Hematopoietic multipotent progenitor cell treated with erythropoietin and hydrocortisone succinate and interleukin-3 and kit ligand, for 8 days (in vitro differentiated cells): ENCODE results near the gene SLC6A4.
"Not testable (repeated sequence)": the region's sequence is repeated elsewhere in the genome, so short reads cannot be mapped to it uniquely, and the experiment has no call there.

ENCODE experiments used
- DNase-seq: peaks from one replicate; pipeline ENCODE4 v3.0.0-alpha.2; 2015

The SLC6A4 gene

DNA sequence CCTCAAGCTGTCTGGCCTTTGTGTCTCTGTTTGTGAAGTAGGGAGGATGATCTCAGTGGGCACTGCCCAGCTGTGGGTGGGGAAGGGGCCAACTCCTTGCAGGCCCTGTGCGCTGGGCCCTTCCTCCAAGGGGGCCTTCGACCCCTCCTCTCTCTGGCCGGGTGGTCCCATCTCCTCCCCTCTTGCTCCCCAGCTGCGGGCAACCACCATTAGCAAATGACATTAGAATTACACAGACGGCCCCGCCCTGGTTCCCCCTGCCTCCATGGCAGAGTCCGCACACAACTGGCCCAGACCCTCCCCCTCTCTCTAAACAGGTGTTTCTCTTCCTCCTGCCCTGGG lies 2.5 kb upstream of the SLC6A4 start:
- DNase-seq = no peak

DNA sequence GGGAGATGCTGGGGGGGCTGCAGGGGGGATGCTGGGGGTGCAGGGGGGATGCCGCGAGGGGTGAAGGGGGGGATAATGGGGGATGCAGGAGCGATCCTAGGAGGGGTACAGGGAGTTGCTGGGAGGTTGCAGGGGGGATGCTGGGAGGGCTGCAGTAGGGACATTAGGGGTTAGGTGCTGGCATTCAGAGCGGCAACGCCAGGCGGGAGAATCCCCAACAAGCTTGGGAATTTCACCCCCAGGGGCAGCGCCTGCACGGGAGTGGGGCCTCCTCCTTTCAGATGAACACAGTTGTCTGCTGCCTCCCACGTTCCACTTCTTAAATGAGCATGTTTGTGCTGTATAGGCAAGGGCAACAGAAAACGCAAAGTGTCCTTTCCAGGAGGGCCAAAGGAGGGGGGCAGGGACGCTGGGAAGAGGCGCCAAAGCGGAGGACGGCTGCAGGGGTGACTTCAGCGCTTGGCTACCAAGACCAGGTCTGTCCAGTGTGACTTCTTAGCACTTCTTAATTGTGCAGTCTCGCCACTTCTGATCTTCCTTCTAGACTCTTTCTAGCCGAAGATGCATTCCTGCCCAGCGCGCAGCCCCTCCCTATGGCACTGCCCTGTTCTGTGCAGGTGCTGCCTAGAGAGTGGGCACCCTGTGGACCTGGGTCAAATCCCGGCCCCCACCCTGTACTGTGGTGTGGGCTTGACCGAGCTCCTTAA lies 2.0 kb upstream of the SLC6A4 start:
- DNase-seq = no peak

DNA sequence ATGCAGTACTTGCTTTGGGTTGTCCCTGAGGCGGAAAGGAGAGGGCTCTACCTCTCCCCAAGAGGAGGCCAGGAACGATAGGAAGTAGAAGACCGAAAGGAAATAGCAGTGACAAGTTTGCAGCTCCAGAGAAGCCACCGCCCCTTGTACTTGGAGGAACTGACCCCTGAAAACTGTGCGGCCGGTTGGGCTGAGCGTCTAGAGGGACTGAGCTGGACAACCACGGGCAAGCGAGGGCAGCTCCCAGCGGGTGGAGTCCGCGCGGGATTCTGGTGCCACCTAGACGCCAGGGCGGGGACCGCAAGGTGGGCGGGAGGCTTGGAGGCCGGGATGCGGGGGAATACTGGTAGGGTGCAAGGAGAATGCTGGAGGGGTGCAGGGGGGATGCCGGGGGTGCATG lies 1.3 kb upstream of the SLC6A4 start:
- peak; percentile 28 for DNase-seq

DNA sequence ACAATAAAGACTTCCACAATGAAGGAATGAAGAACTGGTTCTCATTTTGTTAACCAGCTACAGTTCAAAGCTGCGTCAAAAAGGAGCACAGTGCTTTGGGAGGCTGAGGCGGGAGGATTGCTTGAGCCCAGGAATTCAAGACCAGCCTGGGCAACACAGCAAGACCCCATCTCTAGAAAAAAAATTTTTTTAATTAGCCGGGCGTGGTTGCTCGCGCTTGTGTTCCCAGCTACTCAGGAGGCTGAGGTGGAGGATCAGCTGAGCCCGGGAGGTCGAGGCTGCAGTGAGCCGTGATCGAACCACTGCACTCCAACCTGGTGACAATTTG lies 764 bp upstream of the SLC6A4 start:
- DNase-seq = peak; percentile 8

DNA sequence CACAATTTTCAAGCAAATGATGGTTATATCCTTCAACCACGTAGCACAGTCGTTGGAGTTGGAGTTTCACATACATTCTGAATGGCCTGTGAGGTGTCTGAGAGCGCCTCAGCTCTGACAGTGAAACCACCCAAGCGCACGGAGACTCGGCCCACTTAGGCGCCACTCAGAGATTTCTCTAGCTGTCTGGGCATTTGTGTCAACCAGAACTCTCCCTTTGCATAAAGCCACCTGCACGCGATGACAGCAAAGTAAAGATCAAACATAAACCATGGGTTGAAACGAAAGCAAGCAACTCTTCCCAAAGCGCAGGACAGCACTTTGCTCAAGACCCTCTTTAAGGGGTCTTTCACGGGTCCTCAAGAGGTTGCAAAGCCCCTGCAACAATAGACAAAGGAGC lies 533 bp downstream of the SLC6A4 start:
- DNase-seq = no peak

DNA sequence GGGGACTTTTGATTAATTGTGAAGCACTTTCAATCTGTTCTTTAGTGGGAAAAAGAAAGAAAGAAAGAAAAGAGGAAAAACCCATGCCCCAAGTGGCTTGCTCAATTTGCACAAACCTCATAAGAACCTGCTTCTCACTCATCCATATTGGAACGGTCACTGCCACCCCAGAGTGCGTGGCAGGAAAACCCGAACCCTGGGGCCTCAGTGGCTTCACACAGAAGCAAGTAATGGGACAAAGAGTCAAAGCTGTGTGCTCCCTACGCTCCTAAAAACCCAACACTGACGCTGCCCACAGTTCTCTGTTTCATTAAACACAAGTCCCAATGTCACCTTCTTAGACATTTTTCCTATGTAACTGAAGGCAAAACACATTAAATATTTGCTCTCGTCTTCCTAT lies 1.2 kb downstream of the SLC6A4 start:
- DNase-seq = no peak

DNA sequence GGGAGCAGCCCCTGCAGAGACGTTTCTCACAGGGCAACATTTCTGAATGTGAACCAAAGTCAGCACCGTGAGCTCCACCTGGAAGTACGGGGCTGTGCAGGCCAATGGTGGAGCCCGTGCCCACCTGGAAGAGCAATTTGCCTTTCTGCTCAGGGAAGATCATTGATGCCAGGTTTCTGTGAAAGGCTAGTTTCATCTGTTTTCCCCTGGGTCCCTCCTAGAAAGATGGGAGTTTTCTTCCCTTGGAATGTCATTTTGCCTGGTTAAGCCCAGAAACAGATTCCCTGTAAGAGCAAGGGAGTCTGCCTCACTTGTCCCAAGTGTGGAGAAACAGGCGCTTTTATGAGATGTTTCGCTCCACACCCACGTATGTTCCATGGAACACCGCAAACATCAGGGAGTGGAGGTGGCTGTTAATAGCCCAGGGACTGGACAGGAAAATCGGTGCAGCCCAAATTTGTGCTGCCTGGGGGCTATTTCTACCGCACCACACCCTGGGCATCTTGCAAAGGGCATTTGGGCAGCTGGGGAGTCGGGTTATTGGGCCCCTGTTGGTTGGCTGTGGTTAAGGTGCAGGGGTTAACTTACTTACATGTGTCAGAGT lies 2.6 kb downstream of the SLC6A4 start:
- DNase-seq = no peak

DNA sequence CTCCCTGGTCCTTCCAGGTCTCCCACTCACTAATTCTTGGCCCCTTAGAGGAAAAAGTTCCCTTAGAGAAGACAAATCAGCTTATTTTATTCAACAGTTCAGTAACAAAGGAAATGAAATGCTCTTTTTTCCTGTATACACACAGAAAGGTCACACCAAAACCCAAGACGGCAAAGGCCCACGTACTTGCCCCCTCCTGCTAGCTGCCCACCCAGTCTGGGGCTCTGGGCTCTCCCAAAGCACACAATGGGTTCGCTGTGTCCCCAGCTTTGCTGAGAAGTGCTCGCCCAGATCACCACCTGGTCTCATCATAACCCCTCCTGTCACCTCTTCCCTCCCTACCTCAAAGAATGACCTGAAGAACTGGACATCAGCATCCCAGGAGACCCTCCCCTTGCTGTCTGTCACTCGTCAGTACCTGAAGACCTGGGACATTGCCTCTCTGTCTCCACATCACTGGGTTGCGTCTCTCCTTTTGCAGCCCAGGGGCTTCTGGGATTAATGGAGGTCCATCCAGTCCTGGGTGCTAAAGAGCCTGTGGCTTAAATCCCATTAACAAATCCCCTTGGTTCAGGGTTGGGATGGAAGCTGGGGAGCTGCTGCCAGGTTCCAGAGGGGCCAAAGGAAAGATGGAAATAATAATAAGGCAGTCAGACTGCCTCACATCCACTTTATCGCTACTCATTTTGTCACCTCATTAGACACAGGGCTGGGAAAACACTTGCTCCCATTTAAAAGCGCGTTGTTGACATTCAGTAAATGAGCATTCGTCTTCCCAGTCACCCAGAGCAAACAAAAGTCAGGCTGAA lies 3.3 kb downstream of the SLC6A4 start:
- no peak for DNase-seq

DNA sequence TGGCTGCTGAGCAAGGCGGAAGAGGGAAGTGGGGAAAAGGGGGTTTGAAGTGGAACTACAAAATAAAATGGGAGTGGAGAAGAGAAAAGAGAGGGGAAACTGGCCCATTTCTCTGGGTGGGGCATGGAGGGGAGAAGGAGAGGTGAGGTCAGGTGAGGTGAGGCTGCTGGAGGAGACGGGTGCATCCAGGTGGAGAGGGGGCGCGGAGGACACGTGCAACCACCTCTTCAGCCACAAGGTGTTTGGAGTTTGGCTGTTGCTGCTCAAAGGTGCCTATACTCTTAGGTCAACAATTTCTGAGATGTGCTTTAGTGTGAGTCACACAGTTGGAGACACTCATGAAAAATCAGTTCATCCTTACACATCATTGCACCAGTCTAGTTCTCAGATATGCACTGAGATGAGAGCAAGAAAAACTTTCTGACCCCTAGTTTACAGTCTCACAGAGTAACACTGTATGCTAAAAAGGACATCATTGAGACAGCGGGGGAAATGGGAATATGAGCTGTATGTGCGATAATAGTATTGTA lies 4.8 kb downstream of the SLC6A4 start:
- no peak for DNase-seq

DNA sequence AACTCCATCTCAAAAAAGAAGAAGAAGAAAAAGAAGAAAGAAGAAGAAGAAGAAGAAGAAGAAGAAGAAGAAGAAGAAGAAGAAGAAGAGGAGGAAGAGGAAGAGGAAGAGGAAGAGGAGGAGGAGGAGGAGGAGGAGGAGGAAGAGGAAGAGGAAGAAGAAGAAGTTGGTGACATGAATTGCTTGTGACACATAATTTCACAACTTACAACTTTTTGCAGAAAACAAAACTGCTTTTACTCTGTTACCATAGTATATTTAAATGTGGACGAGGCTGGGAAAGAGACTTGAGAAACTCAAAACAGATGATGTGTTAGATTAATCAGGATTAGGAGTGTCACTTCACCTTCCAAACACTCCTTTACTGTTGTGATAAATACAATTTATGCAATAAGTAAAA lies 5.5 kb downstream of the SLC6A4 start:
- DNase-seq = not testable (repeated sequence)

DNA sequence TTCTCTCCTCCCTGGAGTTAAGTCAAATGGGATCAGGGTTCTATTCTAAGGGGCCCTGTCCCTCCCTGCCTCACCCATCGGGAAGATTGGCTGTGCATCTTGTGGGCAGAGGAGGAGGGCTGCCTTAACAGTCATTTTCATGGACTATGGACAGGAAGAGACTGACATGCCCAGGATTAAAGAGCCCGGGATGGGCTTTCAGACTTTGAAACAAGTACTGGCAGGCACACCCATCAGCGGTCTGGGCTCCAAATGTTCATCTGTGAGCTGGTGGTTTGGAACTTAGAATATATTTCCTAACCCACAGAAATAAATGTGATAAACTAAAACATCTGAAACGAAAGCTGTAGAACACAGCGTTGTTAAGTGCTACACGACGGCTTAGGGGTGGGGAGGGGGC lies 6.5 kb downstream of the SLC6A4 start:
- DNase-seq = no peak

DNA sequence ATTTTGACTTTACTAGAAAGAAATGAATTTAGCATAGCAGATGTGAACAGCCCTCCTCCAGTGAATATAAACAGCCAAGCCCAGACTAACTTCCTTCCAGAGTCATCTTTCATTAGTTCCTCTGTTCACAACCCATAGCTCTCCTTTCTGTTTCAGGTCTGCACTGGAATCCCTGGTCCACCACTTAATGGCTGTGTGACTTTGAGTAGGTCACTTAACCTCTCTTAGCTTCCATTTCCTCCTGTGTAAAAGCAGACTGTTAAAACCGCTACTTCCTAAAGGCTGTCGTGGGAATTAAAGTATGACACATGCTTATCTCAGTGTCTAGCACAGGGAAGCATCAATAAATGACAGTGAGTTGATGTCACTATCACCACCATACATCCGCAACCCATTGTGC lies 7.5 kb downstream of the SLC6A4 start:
- DNase-seq = no peak

DNA sequence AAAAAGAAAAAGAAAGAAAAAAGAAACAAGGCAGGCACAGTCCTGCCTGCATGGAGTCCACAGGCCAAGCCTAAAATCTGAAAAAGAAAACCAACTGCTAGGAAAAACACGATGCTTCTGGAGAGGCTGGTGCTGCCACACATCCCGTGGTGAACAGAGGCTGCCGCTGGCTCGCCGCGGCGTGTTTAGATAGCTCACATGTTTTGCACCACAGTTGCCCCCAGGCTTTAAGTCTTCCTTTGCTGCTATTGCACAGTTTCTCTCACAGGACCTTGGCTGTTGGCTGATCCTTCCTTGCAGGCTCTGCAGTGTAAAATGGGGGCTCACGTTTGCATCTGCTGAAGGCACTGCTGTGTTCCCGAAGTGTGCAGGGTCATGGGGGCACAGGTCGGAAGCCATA lies 8.6 kb downstream of the SLC6A4 start:
- no peak for DNase-seq

DNA sequence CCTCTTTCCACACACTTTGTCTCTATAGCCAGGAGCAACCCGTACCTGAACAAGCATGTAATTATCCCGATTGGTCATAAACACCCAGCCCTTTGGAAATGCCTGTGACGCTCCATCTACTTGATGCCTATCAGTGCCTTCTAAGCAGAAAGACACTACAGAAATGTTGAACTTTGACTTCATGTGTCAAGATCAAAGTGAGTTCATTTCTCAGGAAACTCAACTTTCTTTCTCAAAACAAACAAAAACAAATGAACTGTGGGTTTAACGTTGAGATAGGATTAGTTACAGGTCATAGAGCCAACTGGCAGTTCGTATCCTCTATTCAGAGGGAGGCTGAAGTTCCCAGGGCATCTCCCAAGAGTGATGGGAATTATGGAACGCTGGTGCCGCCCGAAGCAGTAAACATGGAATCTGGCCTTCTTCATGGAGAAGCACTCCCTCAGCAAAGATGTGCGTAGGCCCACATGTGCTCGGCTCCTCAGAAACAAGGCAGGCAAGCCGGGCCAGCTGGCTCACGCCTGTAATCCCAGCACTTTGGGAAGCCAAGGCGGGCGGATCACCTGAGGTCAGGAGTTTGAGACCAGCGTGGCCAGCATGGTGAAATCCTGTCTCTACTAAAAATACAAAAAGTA lies 9.5 kb downstream of the SLC6A4 start:
- no peak for DNase-seq

DNA sequence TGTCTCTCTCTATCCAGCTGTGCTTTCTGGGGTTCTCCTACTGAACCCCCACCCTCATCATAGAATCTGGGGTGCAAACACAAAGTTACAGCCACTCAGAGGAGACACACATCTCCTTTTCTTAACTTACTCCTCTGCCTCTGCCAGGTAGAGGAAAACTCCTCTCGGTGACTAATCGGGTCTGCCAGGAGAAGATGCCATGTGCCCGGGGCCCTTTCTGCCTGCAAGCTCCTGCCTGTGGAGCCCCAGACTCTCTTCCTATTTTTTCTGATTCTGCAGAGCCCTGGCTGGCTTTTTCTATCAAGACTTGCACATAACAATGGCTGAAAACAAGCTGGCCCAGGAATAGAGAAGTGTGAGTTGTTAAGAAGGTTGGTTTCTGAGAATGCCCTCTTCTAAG lies 10.4 kb downstream of the SLC6A4 start:
- DNase-seq = no peak

DNA sequence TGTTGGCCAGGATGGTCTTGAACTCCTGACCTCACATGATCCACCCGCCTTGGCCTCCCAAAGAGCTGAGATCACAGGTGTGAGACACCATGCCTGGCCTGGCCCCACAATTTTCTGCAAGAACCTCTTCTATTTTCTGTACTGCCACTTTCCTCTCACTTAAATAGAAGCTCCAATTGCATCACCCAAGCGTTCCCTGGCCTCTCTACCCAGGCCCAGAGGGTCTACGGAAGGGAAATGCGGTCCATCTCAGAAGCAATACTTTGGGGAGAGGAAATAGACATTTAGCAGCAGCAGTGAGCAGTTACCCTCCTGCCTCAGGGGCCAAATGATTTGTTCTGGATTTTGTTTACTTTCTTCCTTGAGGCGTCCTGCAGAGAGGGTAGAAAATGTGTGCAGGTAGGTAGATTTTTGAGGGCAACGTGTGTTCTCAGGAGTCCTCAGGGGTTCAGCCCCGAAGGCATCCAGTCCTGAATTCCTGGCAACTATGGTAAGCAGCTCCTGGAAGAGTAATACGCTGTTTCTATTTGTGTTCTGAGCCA lies 11.0 kb downstream of the SLC6A4 start:
- no peak for DNase-seq

DNA sequence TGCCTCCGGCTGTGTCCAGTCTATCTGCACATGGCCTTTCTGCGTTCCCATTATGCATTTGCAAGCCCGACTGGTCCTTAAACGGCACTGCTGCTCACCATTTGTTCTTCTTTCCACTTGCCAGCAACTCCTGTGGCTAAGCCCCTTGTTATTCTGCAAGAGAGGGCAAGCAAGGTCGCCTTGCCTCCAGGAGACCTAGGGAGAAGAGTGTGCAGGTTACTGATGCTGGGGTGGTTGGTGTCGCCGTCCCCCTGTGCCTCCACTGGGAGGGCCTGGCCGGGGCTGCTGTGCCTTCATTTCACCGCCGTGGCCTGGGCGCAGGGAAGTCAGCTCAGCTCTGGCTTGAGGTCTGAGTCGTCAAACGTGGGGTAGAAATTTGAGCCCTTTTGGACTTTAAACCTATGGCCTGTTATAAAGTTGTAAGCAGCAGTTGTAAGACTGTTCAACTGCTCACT lies 12.7 kb downstream of the SLC6A4 start:
- DNase-seq = no peak

DNA sequence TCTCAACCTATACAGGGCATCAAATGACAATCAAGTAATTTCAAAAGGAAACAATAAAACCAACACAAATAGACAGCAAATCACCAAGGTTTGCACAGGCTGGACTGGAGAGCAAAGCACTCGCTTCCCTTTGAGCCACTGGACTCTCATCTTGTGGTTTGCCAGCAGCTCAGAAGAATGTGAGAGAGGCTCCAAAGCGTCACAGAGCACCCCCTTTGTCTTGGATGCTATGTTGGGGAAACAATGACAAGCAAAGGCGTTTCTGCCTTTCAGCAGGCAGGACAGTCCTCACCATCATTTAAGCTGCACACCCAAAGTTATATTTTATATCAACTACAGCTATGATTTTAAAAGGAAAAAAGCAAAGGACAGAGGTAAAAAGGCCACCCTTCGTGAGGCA lies 13.2 kb downstream of the SLC6A4 start:
- DNase-seq = no peak

DNA sequence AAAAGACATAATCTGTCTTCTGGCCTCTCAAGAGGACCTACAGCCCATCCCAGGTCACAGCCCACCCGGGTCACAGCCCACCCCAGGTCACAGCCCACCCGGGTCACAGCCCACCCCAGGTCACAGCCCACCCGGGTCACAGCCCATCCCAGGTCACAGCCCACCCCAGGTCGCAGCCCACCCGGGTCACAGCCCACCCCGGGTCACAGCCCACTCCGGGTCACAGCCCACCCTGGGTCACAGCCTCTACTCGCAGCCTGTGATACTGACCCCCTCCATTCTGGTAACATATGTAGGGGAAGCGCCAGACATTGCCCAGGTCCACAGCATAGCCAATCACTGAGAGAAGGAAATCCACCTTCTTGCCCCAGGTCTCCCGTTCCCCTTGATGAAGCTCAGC lies 14.2 kb downstream of the SLC6A4 start:
- no peak for DNase-seq

DNA sequence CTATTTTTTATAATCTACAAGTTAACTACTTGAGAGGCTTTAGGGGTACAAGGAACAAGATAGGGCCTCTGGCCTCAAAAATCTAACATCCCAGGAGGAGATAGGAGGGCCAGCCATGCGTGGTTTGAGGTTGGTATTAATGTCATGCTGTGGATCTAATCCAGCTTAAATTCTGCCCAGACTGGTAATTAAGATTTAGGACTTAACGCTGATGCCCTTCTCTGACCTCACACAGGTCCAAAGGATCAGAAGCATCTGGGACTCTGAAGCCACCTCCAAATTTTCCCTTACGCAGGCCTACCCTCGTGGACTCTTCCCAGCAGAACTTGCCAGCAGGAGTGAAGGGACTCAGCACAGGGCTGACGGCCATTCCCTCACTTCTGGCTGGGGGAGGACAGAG lies 15.1 kb downstream of the SLC6A4 start:
- no peak for DNase-seq

DNA sequence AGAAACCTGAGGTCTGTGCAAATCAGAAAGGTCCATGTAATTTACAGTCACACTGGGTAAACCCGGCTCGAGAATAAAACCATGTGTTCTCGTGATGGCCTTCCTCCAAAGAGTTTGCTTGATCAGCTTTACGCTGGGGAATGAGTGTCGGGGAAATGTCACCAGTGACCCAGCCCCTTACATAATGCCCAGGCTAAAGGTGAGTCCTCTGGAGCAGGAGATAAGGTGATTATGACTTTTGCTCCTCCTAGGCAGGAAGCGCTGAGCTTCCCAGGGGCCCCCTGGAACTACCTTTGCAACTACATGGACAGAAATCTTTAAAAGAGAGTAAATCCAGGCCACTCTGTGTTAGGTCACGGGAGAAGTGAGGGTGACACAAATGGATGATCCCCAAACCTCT lies 15.7 kb downstream of the SLC6A4 start:
- DNase-seq = no peak

DNA sequence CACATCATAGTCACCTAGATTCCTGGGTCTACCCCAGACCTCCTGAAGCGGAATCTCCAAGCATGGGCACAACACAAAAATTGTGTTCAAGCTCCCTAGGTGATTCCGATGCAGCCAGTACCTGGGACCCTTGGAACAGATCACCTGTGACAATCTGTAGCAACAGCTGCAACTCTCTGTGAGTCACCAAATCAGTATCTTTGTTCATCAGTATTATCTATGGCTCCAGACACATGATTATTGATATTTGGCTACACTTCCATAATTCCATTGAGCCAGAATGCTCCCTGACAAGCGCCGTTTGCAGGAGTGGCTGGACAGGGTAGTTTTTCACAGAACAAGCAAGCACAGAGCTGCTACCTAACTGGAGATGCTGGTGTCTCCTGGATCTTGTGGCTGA lies 16.2 kb downstream of the SLC6A4 start:
- no peak for DNase-seq

DNA sequence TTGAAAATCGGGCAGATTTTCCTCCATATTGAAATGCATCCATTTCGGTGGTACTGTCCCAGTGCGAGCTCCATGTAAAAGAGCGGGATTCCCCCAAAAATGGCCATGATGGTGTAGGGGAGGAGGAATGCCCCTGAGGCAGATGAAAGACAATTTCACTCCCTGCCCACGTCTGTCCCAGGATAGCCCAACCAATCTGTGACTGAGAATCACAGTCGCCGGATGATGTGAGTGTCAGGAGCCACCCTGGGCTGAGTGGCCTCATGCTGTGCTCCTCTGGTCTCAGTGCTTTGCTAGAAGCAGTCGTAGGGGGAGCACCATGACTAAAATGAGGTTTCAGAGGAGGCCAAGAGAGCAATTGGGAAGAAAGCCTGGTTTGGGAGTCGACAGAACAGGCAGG lies 16.7 kb downstream of the SLC6A4 start:
- no peak for DNase-seq
